GM19452 (cell line): Measurements from ENCODE around the gene HOXD11.

Experiments
- ATAC-seq: cut with Tn5 transposase; IDR thresholded peaks from one replicate; pipeline ENCODE4 v1.9.1; 2021; ENCODE audit not compliant: unreplicated experiment

Gene HOXD11

GRCh38 chr2:176105078-176105729 lies 1.9 kb upstream of the HOXD11 start:
- no peak for ATAC-seq

- ATAC-seq: no peak
Measured at GRCh38 chr2:176105730-176106580, 1.1 kb upstream of the HOXD11 start.

GRCh38 chr2:176107731-176108181 lies 676 bp downstream of the HOXD11 start:
- no peak for ATAC-seq

GRCh38 chr2:176109192-176109901 lies 2.3 kb downstream of the HOXD11 start:
- ATAC-seq: no peak

- no peak for ATAC-seq
Measured at GRCh38 chr2:176109946-176110345, 2.9 kb downstream of the HOXD11 start.

GRCh38 chr2:176110415-176111308 lies 3.6 kb downstream of the HOXD11 start:
- no peak for ATAC-seq

- no peak for ATAC-seq
Measured at GRCh38 chr2:176111309-176111663, 4.2 kb downstream of the HOXD11 start.

- ATAC-seq: no peak
Measured at GRCh38 chr2:176111846-176112374, 4.8 kb downstream of the HOXD11 start.

GRCh38 chr2:176112375-176113302 lies 5.6 kb downstream of the HOXD11 start:
- no peak for ATAC-seq

- ATAC-seq: no peak
Measured at GRCh38 chr2:176114120-176114929, 7.2 kb downstream of the HOXD11 start.

- no peak for ATAC-seq
Measured at GRCh38 chr2:176114930-176115625, 8.0 kb downstream of the HOXD11 start.

GRCh38 chr2:176115883-176116813 lies 9.1 kb downstream of the HOXD11 start, which contains the start of gene HOXD10:
Gene HOXD10 (plus strand): TSS chr2:176116778. CDS start chr2:176116834, 56 bp downstream.
- ATAC-seq: no peak

GRCh38 chr2:176117162-176117822 lies 10.2 kb downstream of the HOXD11 start:
- no peak for ATAC-seq

- no peak for ATAC-seq
Measured at GRCh38 chr2:176117823-176118371, 10.8 kb downstream of the HOXD11 start.

- ATAC-seq: no peak
Measured at GRCh38 chr2:176118601-176119339, 11.7 kb downstream of the HOXD11 start.
